Gastrocnemius medialis (tissue), 4 donors: ENCODE measurements around the gene TRIO.

Experiments used
- POLR2A ChIP-seq, 2 donors: fragments of 450-650 bp; IDR thresholded peaks; one replicate each; pipeline ENCODE4 v1.6.1; 2017; ENCODE audit warnings: antibody characterized with exemption in 2 of 2, mild to moderate bottlenecking in 2 of 2, moderate library complexity in 2 of 2
- TF ChIP-seq, protein P1 (sequence below), 5 experiments: fragments of 450-650 bp in 3 of 5; fragments of 200-600 bp in 2 of 5; sonication (generic) in 2 of 5; IDR thresholded peaks in 4 of 5; conservative IDR thresholded peaks in 1 of 5; 1 replicate in 4 of 5; 2 replicates in 1 of 5; pipeline ENCODE4 v1.5.1; 2016 to 2019; ENCODE audit warnings: antibody characterized with exemption in 5 of 5, mild to moderate bottlenecking in 3 of 5, moderate library complexity in 3 of 5

GRCh38 chr5:14479143-14479696 is 336.1 kb downstream of the TRIO start:
- TF ChIP-seq, protein P1, sequence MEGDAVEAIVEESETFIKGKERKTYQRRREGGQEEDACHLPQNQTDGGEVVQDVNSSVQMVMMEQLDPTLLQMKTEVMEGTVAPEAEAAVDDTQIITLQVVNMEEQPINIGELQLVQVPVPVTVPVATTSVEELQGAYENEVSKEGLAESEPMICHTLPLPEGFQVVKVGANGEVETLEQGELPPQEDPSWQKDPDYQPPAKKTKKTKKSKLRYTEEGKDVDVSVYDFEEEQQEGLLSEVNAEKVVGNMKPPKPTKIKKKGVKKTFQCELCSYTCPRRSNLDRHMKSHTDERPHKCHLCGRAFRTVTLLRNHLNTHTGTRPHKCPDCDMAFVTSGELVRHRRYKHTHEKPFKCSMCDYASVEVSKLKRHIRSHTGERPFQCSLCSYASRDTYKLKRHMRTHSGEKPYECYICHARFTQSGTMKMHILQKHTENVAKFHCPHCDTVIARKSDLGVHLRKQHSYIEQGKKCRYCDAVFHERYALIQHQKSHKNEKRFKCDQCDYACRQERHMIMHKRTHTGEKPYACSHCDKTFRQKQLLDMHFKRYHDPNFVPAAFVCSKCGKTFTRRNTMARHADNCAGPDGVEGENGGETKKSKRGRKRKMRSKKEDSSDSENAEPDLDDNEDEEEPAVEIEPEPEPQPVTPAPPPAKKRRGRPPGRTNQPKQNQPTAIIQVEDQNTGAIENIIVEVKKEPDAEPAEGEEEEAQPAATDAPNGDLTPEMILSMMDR (IDR thresholded peaks at IDR 0.05 in 4 of 5, conservative IDR thresholded peaks at IDR 0.05 in 1 of 5): no peak
- no peak for TF ChIP-seq POLR2A (IDR thresholded peaks at IDR 0.05)
